Erythroblast (primary cell): ENCODE measurements around the gene PPP1R12B.

Experiments used
- GATA1 ChIP-seq: IDR thresholded peaks from 2 replicates; pipeline ENCODE4 v1.6.1; 2011; ENCODE audit warnings: low read depth, mild to moderate bottlenecking, control low read depth, low read length, moderate library complexity
- POLR2A ChIP-seq: IDR thresholded peaks from 2 replicates; pipeline ENCODE4 v1.6.1; 2011; ENCODE audit warnings: mild to moderate bottlenecking, low read length

DNA sequence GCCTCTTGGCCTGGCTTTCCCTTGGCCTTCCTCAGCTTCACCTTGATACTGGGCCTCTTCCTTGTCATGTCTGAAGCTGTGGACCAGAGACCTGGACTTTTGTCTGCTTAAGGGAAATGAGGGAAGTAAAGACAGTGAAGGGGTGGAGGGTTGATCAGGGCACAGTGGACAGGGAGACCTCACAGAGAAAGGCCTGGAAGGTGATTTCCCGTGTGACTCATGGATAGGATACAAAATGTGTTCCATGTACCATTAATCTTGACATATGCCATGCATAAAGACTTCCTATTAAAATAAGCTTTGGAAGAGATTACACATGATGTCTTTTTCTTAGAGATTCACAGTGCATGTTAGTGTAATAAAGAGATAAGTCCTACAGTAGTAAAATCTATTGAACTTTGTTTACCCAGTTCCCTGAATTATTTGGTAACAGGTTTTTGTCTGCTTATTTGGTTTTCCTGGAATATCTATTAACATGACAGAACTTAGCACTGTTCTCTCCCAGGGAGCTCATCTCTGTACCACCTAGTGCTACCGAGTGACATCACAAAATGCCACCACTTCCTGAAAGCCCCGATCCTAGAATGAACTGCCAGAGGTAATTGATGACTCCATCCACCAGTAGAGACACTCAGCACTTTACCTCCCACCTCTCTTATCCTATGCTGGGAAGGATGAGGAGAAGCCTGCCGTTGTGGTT, 29.0 kb upstream of the PPP1R12B start:
- TF ChIP-seq GATA1 (no peak), POLR2A (no peak)
